ENCODE measurements around the gene CDK10.
A peak's percentile ranks its signal among the peaks of the same experiment; 100 is the strongest.
"Not testable (repeated sequence)": the region's sequence is repeated elsewhere in the genome, so short reads cannot be mapped to it uniquely, and the experiment has no call there.

The CDK10 gene

DNA sequence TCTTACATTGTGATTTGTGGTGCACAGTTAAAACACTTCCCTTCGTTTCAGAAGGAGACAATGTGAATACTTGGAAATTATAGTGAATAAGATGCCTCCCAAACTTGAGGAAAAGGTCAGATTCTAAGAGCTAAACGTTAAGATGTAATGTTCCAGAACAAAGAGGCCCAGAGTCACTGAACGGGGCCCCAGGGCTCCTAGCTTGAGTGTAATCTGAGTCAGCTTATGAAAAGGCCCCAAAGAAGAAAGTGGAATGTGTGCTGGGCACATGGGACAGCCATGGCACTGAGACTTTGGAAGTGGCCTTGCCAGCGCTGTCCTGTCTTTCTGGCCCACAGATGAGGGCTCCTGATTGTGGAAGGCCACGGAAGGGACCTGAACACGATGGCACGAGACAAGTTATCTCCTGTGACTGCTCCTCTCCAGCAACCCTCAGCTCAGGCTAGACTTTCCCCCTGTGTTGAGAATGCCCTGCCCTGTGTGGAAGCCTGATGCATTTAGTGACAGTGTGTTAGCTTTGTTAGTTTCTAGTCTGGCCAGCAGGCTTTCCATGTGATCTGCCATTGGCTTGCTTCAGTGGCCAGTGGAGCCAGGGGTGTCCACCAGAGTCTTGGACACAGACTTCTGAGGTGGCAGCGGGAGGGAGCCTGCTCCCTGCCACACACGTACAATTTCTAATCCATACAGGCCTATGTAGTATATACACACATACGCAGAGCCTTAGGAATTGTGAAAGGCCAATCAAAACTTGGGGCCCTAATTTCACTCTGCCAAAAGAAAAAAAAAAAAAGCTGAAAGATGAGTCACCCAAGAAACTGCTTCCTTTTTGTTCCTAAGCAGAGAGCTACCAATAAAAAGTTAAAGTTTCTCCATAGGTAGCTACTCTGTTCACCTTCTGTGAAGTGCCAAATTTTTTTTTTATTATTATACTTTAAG is 15.7 kb upstream of the CDK10 start:
- Histone ChIP-seq H3K36me3 (ENCODE audit: insufficient read depth, low read length) (no peaks in the 10 kb centered on the region), H3K9me2 (replicated peaks; ENCODE audit: low read depth, low read length) (no peaks in the 10 kb centered on the region), H3K4me1 (ENCODE audit: insufficient read depth, low read length, poor library complexity, severe bottlenecking) (peaks cover 30% of the 10 kb centered on the region), H3K9ac (ENCODE audit: low read depth, low read length, poor library complexity, severe bottlenecking) (no peak overlapping the region), H3K4me2 (ENCODE audit: low read depth, low read length, poor library complexity, severe bottlenecking) (peak overlapping the region; percentile 39), H3K27me3 (ENCODE audit: insufficient read depth, low read length, poor library complexity, severe bottlenecking) (no peaks in the 10 kb centered on the region), H3K4me3 (ENCODE audit: low read length, poor library complexity, severe bottlenecking) (no peak overlapping the region), H2AFZ (ENCODE audit: low read length) (no peak overlapping the region), H3F3A (ENCODE audit: low read depth) (no peaks in the 10 kb centered on the region), H3K79me2 (ENCODE audit: insufficient read depth, low read length) (no peaks in the 10 kb centered on the region), H3K9me3 (ENCODE audit: insufficient read depth, low read depth, low read length) (no peaks in the 10 kb centered on the region), H4K20me1 (ENCODE audit: insufficient read depth, low read length, poor library complexity, severe bottlenecking) (no peaks in the 10 kb centered on the region)
- TF ChIP-seq, protein P1, sequence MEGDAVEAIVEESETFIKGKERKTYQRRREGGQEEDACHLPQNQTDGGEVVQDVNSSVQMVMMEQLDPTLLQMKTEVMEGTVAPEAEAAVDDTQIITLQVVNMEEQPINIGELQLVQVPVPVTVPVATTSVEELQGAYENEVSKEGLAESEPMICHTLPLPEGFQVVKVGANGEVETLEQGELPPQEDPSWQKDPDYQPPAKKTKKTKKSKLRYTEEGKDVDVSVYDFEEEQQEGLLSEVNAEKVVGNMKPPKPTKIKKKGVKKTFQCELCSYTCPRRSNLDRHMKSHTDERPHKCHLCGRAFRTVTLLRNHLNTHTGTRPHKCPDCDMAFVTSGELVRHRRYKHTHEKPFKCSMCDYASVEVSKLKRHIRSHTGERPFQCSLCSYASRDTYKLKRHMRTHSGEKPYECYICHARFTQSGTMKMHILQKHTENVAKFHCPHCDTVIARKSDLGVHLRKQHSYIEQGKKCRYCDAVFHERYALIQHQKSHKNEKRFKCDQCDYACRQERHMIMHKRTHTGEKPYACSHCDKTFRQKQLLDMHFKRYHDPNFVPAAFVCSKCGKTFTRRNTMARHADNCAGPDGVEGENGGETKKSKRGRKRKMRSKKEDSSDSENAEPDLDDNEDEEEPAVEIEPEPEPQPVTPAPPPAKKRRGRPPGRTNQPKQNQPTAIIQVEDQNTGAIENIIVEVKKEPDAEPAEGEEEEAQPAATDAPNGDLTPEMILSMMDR (conservative IDR thresholded peaks at IDR 0.05; ENCODE audit: low read length): no peak
- no peak for TF ChIP-seq EZH2phosphoT487 (IDR thresholded peaks at IDR 0.05; ENCODE audit: borderline replicate concordance)

DNA sequence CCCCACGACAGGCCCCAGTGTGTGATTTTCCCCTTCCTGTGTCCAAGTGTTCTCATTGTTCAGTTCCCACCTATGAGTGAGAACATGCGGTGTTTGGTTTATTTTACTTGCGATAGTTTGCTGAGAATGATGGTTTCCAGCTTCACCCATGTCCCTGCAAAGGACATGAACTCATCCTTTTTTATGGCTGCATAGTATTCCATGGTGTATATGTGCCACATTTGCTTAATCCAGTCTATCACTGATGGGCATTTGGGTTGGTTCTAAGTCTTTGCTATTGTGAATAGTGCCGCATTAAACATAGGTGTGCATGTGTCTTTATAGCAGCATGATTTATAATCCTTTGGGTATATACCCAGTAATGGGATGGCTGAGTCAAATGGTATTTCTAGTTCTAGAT is 14.9 kb upstream of the CDK10 start:
- H3K4me2 ChIP-seq (ENCODE audit: low read depth, low read length, poor library complexity, severe bottlenecking); H3K4me3 ChIP-seq (ENCODE audit: low read length, poor library complexity, severe bottlenecking); H3K79me2 ChIP-seq (ENCODE audit: insufficient read depth, low read length); H4K20me1 ChIP-seq (ENCODE audit: insufficient read depth, low read length, poor library complexity, severe bottlenecking); H3F3A ChIP-seq (ENCODE audit: low read depth); H3K27me3 ChIP-seq (ENCODE audit: insufficient read depth, low read length, poor library complexity, severe bottlenecking); H3K9me3 ChIP-seq (ENCODE audit: insufficient read depth, low read depth, low read length); H3K9me2 ChIP-seq (replicated peaks; ENCODE audit: low read depth, low read length); H2AFZ ChIP-seq (ENCODE audit: low read length); H3K9ac ChIP-seq (ENCODE audit: low read depth, low read length, poor library complexity, severe bottlenecking); H3K36me3 ChIP-seq (ENCODE audit: insufficient read depth, low read length): not testable (repeated sequence)
- H3K4me1 ChIP-seq (ENCODE audit: insufficient read depth, low read length, poor library complexity, severe bottlenecking): peaks cover 30% of the 10 kb centered on the region

DNA sequence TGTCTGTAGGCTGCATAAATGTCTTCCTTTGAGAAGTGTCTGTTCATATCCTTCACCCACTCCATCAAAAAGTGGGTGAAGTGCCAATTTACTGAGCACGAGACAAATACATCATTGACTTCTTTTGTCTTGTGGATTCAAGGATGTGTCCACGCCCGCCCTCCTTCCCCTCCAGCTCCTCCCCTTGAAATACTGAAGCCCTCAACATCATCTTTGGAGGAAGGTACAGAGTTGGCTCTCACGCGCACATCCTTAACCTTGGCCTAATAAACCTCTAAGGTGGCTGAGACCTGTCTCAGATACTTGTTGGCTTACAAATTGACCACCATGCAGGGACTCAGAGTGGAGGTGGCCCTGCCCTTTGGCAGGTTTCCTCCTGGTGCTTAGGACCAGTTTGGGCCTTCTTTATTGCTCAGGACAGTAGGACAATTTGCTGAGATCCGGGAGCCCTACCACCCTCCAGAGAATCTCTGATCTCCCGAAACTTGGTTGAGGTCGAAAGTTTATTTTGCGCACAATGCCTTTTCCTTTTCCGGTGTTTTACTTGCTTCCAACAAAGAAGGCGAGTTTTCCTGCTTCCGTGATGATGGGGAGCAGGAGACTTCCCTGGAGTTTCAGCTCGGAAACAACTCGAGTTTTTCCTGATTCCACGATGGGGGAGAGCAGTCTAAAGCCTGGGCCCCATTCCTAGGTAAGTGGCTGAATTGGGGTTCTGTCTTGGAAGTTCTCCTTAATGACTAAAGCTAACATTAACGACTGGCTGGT is 14.1 kb upstream of the CDK10 start:
- H3K9ac ChIP-seq (ENCODE audit: low read depth, low read length, poor library complexity, severe bottlenecking): no peak overlapping the region
- H3K4me3 ChIP-seq (ENCODE audit: low read length, poor library complexity, severe bottlenecking): peak overlapping the region; percentile 23
- H2AFZ ChIP-seq (ENCODE audit: low read length): no peak overlapping the region

More for the DNA sequence above, 14.1 kb upstream of the CDK10 start:
- Histone ChIP-seq H3K4me1 (ENCODE audit: insufficient read depth, low read length, poor library complexity, severe bottlenecking) (peaks cover 30% of the 10 kb centered on the region), H3K9me3 (ENCODE audit: insufficient read depth, low read depth, low read length) (no peaks in the 10 kb centered on the region), H3K9me2 (replicated peaks; ENCODE audit: low read depth, low read length) (no peaks in the 10 kb centered on the region), H3F3A (ENCODE audit: low read depth) (no peaks in the 10 kb centered on the region), H3K79me2 (ENCODE audit: insufficient read depth, low read length) (no peaks in the 10 kb centered on the region), H3K36me3 (ENCODE audit: insufficient read depth, low read length) (no peaks in the 10 kb centered on the region), H4K20me1 (ENCODE audit: insufficient read depth, low read length, poor library complexity, severe bottlenecking) (no peaks in the 10 kb centered on the region), H3K27me3 (ENCODE audit: insufficient read depth, low read length, poor library complexity, severe bottlenecking) (no peaks in the 10 kb centered on the region), H3K4me2 (ENCODE audit: low read depth, low read length, poor library complexity, severe bottlenecking) (peak overlapping the region; percentile 55)
- TF ChIP-seq EZH2phosphoT487 (IDR thresholded peaks at IDR 0.05; ENCODE audit: borderline replicate concordance): no peak
- TF ChIP-seq, protein P1 (conservative IDR thresholded peaks at IDR 0.05; ENCODE audit: low read length): no peak
